Prostate gland (tissue), 2 donors: Measurements from ENCODE around the gene EPHB3.

Experiments used
- POLR2A ChIP-seq: fragments of 450-650 bp; IDR thresholded peaks from one replicate; pipeline ENCODE4 v1.6.1; 2016; ENCODE audit warnings: antibody characterized with exemption, mild to moderate bottlenecking
- POLR2AphosphoS5 ChIP-seq: sonication (generic); formaldehyde crosslinking; IDR thresholded peaks from one replicate; pipeline ENCODE4 v1.6.1; 2017; ENCODE audit warnings: antibody characterized with exemption
- TF ChIP-seq, protein P1 (sequence below), 4 experiments: fragments of 200-600 bp in 2 of 4; fragments of 450-650 bp in 2 of 4; sonication (generic) in 2 of 4; IDR thresholded peaks; 1 replicate in 3 of 4; 2 replicates in 1 of 4; pipeline ENCODE4 v1.5.1; 2016 to 2019; ENCODE audit warnings: antibody characterized with exemption in 4 of 4, mild to moderate bottlenecking in 2 of 4, moderate library complexity in 2 of 4

DNA sequence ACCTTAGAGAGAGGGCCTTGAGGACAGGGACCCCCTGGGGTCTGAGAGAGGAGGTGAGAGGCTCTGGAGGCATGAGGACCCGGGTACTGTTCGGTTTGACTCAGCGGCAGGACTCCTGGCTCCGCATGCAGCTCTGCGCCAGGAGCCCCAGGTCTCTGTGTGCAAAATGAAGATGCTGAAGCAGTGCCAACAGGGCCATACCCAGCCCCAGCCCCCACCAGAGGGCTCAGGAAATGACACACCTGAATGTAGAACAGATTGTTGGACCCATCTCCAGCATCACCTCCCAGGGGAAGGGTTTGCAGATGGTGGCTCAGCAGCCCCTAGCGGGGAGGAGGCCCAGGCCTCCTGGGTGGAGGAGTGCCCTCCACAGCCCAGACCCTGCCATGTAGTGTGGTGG, 30.2 kb downstream of the EPHB3 start:
- TF ChIP-seq POLR2A (no peak), POLR2AphosphoS5 (no peak)
- TF ChIP-seq, protein P1, sequence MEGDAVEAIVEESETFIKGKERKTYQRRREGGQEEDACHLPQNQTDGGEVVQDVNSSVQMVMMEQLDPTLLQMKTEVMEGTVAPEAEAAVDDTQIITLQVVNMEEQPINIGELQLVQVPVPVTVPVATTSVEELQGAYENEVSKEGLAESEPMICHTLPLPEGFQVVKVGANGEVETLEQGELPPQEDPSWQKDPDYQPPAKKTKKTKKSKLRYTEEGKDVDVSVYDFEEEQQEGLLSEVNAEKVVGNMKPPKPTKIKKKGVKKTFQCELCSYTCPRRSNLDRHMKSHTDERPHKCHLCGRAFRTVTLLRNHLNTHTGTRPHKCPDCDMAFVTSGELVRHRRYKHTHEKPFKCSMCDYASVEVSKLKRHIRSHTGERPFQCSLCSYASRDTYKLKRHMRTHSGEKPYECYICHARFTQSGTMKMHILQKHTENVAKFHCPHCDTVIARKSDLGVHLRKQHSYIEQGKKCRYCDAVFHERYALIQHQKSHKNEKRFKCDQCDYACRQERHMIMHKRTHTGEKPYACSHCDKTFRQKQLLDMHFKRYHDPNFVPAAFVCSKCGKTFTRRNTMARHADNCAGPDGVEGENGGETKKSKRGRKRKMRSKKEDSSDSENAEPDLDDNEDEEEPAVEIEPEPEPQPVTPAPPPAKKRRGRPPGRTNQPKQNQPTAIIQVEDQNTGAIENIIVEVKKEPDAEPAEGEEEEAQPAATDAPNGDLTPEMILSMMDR (IDR thresholded peaks at IDR 0.05): no peak
